Upper lobe of right lung (tissue), 1 donor: ENCODE data around the gene KRR1. TPM values are rescaled to one million over a fixed set of nuclear protein-coding genes. Genes with fewer than 3 reads are reported as not detected.
"Not testable (repeated sequence)": the region's sequence is repeated elsewhere in the genome, so short reads cannot be mapped to it uniquely, and the experiment has no call there.

Experiments used
- ATAC-seq: fragments of 200-7000 bp; cut with Tn5 transposase; one replicate; pipeline ENCODE4 v1.9.1; 2020; ENCODE audit warnings: mild to moderate bottlenecking, moderate library complexity
- DNase-seq: peaks from one replicate; pipeline ENCODE4 v3.0.0-alpha.2; 2020
- H3K27ac ChIP-seq: fragments of 200-600 bp; one replicate; pipeline ENCODE4 v1.8.0; 2022
- H3K27me3 ChIP-seq: fragments of 200-600 bp; one replicate; pipeline ENCODE4 v1.8.0; 2022; ENCODE audit warnings: mild to moderate bottlenecking
- H3K36me3 ChIP-seq: fragments of 200-600 bp; one replicate; pipeline ENCODE4 v1.8.0; 2022
- H3K4me1 ChIP-seq: fragments of 200-600 bp; one replicate; pipeline ENCODE4 v1.8.0; 2022
- H3K4me3 ChIP-seq: fragments of 200-600 bp; one replicate; pipeline ENCODE4 v1.8.0; 2022; ENCODE audit warnings: mild to moderate bottlenecking
- H3K9me3 ChIP-seq: fragments of 200-600 bp; one replicate; pipeline ENCODE4 v1.8.0; 2022
- intact Hi-C: fragments of 100-400 bp; cut with DNase I; formaldehyde crosslinking; loops from one replicate; pipeline ENCODE4 v1.11.0; 2022
- total RNA-seq: library from RNA; stranded (reverse); fragmentation: NEBNext Ultra II Directional; extraction: Animal tissue kit (Norgen Biotek cat#: 25700); gene quantifications from one replicate; pipeline ENCODE4 v1.2.1, GENCODE V29; 2021
- TF ChIP-seq, protein P1 (sequence below): fragments of 200-600 bp; IDR thresholded peaks from one replicate; pipeline ENCODE4 v1.8.0; 2022; ENCODE audit warnings: antibody characterized with exemption
- donor health status: DM: no; HTN: yes; CAD: no; lungs with severe emphysema.

KRR1 gene
- total RNA-seq, 1 donor from 2014 or later, result 45.3 TPM

DNA sequence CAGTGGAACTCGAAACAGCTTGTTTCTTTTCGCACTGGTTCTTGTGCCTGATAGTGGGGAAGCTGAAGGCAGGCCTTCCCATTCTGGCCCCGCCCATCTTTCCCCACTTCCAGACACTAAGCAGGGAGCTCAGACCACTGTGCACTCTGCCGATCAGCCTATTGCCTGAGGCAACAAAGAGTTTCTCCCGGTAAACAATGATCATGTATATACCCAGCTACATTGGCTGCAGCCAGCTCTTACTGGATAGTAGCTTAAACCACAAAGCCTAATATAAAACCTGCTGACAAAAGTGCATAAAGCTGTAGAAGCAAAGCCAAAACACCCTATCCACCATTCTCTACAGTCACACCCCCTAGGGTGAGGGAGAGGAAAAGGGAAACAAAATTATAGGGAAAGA is 55.6 kb downstream of the KRR1 start:
- H3K27ac ChIP-seq, result no peak overlapping the region
- no peaks in the 10 kb centered on the region for H3K9me3 ChIP-seq
- no peak for ATAC-seq
- DNase-seq, result no peak
- H3K27me3 ChIP-seq, result no peaks in the 10 kb centered on the region
- H3K4me1 ChIP-seq, result no peaks in the 10 kb centered on the region
- no peak overlapping the region for H3K4me3 ChIP-seq
- TF ChIP-seq, protein P1, sequence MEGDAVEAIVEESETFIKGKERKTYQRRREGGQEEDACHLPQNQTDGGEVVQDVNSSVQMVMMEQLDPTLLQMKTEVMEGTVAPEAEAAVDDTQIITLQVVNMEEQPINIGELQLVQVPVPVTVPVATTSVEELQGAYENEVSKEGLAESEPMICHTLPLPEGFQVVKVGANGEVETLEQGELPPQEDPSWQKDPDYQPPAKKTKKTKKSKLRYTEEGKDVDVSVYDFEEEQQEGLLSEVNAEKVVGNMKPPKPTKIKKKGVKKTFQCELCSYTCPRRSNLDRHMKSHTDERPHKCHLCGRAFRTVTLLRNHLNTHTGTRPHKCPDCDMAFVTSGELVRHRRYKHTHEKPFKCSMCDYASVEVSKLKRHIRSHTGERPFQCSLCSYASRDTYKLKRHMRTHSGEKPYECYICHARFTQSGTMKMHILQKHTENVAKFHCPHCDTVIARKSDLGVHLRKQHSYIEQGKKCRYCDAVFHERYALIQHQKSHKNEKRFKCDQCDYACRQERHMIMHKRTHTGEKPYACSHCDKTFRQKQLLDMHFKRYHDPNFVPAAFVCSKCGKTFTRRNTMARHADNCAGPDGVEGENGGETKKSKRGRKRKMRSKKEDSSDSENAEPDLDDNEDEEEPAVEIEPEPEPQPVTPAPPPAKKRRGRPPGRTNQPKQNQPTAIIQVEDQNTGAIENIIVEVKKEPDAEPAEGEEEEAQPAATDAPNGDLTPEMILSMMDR, result no peak
- intact Hi-C loops, result no loop called here
- no peaks in the 10 kb centered on the region for H3K36me3 ChIP-seq

DNA sequence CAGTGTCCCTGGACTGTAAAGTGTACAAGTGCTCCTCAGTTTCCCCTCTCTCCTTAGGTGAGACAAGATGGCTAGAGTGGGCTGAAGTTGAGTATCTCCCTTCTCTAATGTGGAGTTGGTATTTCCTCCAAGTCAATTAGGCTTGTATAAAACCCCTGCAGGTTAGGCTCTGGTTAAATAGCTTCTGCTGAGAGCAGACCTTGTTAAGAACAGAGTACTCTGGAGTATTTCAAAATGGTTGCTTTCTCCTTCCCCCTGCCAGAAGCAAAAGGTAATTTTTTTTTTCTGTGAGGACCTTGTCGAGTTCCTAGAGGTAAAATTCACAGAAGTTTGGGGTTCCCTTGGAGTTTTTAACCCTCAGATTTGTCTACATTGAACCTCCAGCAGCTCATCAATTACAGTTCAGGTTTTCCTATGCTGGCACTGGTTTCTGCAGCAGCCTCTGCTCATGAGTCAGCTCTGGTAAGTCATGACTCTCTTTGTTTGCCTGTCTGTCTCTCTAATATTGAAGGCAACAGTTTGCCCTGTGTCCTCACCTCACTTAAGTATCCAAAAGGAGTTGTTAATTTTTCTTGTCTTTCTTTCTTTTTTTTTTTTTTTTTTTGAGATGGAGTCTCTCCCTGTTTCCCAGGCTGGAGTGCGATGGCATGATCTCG is 58.6 kb downstream of the KRR1 start:
- ATAC-seq (no peak), DNase-seq (no peak)

DNA sequence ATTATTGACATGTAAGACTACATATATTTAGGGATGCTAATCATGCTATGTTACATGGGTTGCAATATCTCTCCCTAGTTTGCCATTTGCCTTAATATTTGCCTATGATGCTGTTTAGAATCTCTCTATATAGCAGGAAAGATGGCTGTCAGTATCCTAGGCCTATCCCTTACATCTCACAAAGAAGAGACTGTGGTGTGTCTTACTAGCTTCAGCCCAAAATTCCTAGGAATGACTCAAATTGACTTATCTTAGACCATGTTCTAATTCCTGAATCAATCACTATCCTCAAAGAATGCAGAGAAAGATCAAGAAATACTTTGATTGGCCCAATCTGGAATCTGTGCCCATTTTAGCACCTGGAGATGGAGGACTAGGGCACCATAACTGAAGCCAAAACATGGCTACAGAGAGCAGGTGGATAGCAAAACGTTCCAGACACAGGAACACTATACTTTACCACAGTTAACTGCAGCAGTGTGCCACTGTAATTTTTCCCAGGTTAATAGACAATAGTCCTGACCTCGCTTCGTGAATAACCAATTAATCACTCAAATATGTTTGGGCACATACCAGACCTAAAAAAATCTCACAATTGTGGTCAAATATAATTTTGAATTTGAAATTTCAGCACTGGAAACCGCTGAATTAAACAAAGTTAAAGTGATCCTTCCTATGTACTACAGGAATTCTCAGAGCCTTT is 63.6 kb downstream of the KRR1 start:
- TF ChIP-seq, protein P1, result no peak
- intact Hi-C loops, result no loop called here
- DNase-seq (no peak), ATAC-seq (no peak)
- H3K4me1 ChIP-seq, result no peaks in the 10 kb centered on the region
- H3K9me3 ChIP-seq, result no peaks in the 10 kb centered on the region
- no peaks in the 10 kb centered on the region for H3K36me3 ChIP-seq
- H3K27me3 ChIP-seq, result no peaks in the 10 kb centered on the region
- no peak overlapping the region for H3K27ac ChIP-seq
- H3K4me3 ChIP-seq, result no peak overlapping the region

More for the DNA sequence above, 58.6 kb downstream of the KRR1 start:
- Histone ChIP-seq H3K27ac (no peak overlapping the region), H3K4me1 (no peaks in the 10 kb centered on the region), H3K9me3 (no peaks in the 10 kb centered on the region), H3K36me3 (no peaks in the 10 kb centered on the region), H3K4me3 (no peak overlapping the region), H3K27me3 (no peaks in the 10 kb centered on the region)
- TF ChIP-seq, protein P1, result no peak
- intact Hi-C loops, result no loop called here

DNA sequence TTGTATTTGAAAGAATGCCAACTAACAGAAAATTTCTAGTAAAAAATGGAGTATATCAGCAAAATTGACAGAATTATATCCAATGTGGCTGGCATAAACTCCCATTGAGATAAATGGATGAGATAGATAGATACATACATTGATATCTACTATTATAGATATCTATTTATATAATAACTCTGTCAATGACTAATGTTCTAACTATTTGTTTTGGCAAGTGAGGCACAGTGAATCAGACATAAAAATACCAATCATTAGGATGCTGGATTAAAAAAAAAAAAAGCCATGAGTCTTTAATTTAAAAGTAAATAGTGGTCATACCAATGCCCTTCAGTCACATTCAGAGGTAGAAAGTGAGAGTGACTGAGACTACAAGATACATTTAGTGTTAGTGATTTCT is 64.6 kb downstream of the KRR1 start:
- H3K27me3 ChIP-seq, result no peaks in the 10 kb centered on the region
- DNase-seq, result no peak
- intact Hi-C loops, result no loop called here
- H3K27ac ChIP-seq, result no peak overlapping the region
- no peak overlapping the region for H3K4me3 ChIP-seq
- H3K4me1 ChIP-seq, result no peaks in the 10 kb centered on the region
- no peak for ATAC-seq
- TF ChIP-seq, protein P1, result no peak
- no peaks in the 10 kb centered on the region for H3K36me3 ChIP-seq
- H3K9me3 ChIP-seq, result no peaks in the 10 kb centered on the region

DNA sequence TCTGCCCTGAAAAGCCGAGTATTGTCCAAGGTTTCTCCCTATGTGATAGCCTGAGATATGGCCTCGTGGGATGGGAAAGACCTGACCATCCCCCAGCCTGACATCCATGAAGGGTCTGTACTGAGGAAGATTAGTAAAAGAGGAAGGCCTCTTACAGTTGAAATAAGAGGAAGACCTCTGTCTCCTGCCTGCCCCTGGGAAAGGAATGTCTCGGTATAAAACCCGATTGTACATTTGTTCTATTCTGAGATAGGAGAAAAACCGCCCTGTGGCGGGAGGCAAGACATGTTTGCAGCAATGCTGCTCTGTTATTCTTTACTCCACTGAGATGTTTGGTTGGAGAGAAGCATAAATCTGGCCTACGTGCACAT is 66.3 kb downstream of the KRR1 start:
- ATAC-seq, result not testable (repeated sequence)

DNA sequence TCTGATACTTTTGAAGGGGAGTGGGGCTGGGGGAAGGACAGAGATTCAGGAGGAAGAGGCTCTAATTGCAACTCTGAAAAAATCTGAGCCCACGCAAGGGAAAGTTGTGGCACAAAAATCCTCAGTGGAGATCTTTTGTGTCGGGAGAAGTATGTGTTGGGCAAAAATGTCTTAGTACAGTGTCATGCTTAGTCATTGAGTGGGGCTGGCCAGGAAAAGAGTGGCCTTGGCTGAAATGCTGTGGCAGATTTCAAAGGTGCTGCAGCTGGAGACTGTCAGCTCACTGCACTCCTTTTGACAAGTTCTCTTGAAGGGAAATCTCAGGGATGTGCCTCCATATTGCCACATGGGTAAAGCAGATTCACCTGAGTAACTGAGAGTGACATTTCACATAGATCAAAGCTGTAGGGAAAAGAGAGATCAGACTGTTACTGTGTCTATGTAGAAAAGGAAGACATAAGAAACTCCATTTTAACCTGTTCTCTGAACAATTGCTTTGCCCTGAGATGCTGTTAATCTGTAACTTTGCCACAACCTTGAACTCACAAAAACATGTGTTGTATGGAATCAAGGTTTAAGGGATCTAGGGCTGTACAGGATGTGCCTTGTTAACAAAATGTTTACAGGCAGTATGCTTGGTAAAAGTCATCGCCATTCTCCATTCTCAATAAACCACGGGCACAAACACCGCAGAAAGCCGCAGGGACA is 66.8 kb downstream of the KRR1 start:
- ATAC-seq, result no peak
- no peaks in the 10 kb centered on the region for H3K36me3 ChIP-seq
- H3K4me3 ChIP-seq, result no peak overlapping the region
- no peak for DNase-seq
- TF ChIP-seq, protein P1, result no peak
- H3K4me1 ChIP-seq, result no peaks in the 10 kb centered on the region
- no peaks in the 10 kb centered on the region for H3K9me3 ChIP-seq
- intact Hi-C loops, result no loop called here
- H3K27me3 ChIP-seq, result no peaks in the 10 kb centered on the region
- no peak overlapping the region for H3K27ac ChIP-seq

More for the DNA sequence above, 66.3 kb downstream of the KRR1 start:
- H3K27me3 ChIP-seq, H3K36me3 ChIP-seq, intact Hi-C loops, DNase-seq, H3K9me3 ChIP-seq, H3K27ac ChIP-seq, H3K4me3 ChIP-seq, H3K4me1 ChIP-seq: not testable (repeated sequence)
